ENCODE results near the gene KDM5C.
A peak's percentile ranks its signal among the peaks of the same experiment; 100 is the strongest.
"Not testable (repeated sequence)": the region's sequence is repeated elsewhere in the genome, so short reads cannot be mapped to it uniquely, and the experiment has no call there.

KDM5C gene

DNA sequence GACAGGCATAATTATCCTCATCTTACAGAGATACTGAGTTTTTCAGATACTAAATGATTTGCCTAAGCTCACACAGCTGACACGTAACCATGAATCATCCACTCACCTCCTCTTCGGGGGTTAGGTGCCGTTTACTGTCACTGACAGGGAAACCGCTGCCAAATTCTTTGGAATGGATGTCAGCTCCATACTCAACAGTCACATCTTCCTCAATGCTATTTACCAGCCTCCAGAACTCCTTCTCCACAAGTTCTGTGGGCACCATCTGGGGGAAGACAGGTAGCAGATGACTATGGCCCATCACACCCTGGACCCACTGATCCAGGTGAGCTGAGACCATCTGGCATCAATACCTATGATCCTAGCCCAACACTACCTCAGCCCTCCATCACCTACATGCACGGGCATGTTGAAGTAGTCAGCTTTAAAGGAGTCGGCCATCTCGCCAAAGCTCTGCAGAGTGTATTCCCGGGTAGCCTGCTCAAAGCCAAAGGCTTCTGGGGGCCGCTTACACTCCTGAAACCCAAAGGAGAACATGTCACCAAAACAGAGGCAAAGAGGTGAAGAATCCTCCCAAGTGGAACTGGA lies 13.5 kb downstream of the KDM5C start:
- Histone ChIP-seq H3K27ac (no peak overlapping the region), H3K4me3 (no peak overlapping the region)

DNA sequence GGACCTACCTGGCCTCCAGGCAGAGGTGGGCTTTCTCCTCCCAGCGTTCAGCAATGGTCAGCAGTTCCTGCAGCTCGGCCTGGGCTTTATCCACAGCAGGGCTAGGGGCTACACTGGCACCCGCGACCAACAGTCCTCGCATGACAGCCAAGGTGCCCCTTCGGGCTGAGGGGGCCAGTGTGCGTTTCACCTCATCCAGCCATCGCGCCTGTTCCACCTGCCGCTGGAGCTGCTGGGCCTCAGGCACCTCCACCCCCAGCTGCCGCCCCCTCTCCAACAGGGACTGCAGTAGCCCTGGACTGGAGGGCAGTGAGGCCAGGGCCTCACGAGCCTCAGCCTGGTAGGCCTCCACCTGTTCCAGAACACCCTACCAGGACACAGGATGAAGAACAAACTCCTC lies 28.3 kb downstream of the KDM5C start:
- H3K4me3 ChIP-seq = no peak overlapping the region
- H3K27ac ChIP-seq = no peak overlapping the region

DNA sequence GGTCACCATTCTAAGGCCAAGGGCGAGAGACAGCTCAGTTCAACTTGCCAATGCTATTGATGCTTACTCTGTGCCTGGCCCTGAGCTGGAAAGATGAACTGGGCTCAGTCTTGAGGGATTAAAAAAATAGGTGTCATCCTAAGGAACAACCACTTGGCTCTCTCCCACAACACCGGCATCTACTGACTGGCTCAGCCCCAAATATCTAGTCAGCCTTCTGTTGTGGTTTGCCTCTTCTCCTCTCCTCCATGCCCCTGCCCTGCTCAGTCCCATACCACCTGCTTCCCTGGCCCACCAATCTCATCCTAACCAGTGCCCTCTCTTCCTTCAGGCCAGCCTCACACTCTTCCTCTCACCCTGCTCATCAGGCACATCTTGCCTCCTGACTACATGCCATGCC lies 29.6 kb downstream of the KDM5C start:
- H3K4me3 ChIP-seq = no peak overlapping the region
- H3K27ac ChIP-seq = no peak overlapping the region

DNA sequence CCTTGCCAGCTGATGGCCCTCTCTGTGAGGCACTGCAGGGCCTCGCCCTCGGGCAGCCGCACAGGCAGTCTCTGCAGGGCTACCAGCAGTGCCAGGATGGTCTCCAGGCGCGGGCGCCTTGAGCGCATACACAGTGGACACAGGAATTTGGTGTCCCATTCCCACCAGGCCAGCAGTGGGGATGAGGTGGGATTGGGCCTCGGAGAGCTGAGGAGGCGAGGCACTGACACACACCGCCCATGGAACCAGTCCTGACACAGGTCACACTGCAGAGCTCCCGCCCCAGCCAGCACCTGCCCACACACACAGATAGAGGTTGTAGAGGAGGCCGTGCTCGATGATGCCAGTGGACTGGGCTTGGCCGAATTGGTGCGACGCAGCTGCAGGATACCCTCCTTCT lies 30.7 kb downstream of the KDM5C start:
- no peak overlapping the region for H3K4me3 ChIP-seq
- no peak overlapping the region for H3K27ac ChIP-seq

DNA sequence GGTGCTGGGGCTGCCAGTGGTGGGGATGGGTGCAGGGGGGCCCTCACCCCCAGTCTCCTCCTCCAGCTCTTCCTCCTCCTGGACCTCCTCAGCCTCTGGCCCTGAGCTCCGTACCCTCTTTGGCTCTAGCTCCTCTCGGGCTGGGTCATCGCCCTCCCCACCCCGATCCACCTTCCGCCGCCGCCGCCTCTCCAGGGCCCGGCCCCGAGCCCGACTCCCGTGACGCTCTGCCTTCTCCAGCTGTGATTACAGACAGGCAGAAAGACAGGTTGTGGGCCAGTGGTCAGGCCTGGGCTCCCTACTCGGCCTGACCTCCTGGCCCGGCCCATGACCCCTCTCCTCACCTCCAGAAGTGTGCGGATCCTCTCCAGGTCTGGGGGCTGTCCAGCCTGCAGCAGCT lies 31.9 kb downstream of the KDM5C start:
- no peak overlapping the region for H3K27ac ChIP-seq
- H3K4me3 ChIP-seq = no peak overlapping the region

DNA sequence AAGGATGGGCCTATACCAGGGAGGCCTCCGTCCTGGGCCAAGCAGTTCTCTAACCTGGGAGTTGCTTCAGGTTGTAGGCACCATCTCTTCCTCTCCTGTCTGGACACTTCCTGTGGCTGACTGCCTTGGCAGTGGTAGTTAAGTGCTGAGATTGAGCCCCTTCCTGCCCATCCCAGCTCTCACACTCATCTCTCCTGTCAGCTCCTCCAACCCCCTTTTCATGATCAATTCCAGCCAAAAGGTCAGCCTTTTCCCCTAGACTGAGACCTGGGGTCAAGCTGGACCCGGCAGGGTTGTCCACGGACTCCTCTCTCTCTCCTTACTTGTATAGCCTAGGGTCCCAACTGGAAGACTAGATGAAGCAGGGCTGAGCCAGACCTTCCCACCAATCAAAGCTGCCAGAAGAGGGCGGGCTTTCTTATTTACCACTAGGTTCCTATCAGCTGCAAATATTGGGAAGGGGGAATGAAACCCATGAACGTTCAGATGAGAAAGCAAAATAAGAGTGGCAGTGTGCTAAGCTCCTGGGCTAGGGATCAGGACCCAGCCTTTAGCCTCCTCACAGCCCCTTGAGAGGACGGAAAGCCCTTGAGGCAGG lies 34.5 kb downstream of the KDM5C start:
- no peak overlapping the region for H3K4me3 ChIP-seq
- H3K27ac ChIP-seq = no peak overlapping the region

DNA sequence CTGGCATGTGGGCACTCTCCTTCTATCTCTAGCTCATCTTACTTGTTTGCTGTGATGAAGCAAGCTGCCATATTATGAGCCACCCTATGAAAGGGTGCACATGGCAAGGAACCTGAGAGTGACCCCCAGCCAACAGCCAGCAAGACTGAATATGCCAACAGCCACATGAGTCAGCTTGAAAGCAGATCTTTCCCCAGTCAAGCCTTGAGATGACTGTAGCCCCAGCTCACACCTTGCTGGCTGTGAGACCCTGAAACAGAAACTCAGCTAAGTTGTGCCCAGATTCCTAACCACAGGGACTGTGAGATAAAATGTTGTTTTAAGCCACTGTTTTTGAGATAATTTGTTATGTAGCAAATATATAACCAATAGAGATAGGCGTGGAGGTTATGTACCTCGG lies 36.2 kb downstream of the KDM5C start:
- H3K27ac ChIP-seq = no peak overlapping the region
- no peak overlapping the region for H3K4me3 ChIP-seq

DNA sequence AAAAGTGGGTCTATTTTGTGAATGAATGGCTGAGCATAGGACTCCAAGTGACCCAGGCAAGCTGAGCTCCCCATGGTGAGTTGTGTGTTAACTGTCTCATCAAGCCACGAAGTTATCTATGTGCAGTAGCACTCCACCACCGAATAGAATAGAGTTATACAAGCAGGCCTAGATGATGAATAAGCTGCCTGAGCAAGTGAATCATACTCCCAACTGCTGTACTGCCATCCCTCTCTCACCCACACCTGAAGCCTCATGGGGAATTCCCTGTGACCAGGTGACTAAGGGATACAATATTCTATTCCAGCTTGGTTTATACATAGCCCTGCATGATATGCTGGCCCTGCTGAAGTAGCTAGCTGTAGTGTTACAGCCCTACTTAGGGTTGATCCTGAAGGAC lies 38.7 kb downstream of the KDM5C start:
- Histone ChIP-seq H3K27ac (no peak overlapping the region), H3K4me3 (no peak overlapping the region)

DNA sequence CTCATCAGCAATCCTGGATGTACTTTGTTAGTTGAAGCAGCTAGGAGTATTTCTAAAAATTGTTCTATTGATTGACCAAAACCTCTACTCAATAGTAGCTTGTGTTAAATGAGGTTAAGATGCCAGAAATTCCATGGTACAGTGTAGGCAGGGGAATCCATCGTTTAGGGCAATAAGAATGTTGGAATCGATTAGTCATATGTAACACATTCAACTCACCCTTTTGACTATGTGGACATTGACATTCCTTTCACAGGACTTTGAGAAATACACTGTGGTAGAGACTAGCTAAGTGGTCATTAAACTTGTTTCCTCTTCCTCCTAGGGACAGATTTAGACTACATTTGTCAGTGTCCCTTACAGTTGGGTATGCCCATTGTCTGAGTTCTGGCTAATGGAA lies 40.2 kb downstream of the KDM5C start:
- no peak overlapping the region for H3K4me3 ChIP-seq
- H3K27ac ChIP-seq = no peak overlapping the region

DNA sequence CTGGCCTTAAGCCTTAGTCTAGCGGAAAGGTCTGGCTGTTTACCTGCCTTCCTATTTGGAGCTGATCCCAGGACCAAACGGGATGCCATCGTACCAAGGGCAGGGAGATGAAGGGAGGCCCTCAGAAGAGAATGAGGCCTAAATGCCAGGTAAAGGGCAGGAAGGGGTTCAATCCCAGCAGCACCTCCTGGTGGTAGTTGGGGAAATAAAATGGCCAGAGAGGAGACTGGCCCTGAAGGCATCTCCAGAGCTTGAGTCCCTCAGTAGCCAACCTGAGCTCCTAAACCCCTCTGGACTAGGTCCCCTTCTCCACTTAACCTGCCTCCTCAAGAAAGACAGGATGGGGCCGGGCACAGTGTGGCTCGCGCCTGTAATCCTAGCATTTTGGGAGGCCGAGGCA lies 53.7 kb downstream of the KDM5C start:
- Histone ChIP-seq H3K27ac (no peak overlapping the region), H3K4me3 (no peak overlapping the region)

DNA sequence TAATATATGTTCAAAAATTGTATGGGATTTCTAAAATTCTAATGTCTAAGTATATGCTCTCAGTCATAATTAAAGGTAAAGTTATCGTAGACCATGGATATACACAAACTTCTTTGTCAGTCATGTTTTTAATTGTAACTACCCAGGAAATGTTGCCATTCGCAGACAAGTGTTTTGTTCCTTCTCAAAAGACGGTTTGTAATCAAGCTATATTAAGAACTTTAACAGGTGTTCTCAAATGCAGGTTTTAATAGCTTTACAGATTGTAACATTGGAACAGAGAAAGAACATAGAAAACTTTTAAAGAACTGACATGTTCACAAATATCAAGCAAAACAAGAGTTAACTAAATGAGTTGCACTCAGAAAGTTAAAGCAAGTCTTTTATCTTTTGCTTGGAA lies 58.9 kb downstream of the KDM5C start:
- Histone ChIP-seq H3K4me3 (no peak overlapping the region), H3K27ac (no peak overlapping the region)

DNA sequence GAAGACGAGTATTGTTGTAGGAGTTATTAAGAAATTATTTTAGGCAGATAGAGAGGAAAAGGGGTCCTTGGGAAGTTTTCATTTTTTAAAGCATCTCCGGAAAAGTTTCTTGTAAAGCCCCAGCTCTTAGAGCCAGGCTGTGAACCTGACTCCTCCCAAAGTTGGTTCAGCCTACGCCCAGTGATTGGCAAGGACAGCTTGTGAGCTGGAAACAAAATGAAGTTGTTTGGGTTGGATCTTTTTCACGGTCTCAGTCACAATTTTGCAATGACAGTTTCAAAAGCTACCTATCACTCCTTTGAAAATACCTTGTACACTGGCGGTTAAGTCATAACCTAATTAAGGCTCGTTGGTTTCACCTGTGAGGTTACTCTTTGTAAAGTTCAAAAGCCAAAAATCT lies 60.4 kb downstream of the KDM5C start:
- not testable (repeated sequence) for H3K4me3 ChIP-seq, H3K27ac ChIP-seq

DNA sequence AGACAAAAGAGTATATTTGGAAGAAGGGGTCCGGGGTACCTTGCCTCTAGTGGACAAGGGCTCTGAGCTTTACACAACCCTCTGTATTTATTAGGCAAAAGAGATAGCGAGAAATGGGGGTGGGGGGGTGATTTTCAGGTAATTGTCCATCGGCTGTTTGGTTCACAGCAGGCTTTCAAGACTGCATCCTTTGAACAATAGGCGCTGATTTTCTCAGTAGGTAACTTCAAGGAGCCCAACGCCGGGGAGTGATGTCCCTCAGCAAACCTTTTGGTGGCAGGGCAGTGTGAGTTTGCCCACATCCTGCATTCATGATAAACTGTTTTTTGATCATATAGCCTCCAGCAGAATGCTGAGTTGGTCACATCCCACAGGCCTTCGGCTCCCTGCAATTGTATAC lies 61.6 kb downstream of the KDM5C start:
- H3K4me3 ChIP-seq = no peak overlapping the region
- no peak overlapping the region for H3K27ac ChIP-seq

DNA sequence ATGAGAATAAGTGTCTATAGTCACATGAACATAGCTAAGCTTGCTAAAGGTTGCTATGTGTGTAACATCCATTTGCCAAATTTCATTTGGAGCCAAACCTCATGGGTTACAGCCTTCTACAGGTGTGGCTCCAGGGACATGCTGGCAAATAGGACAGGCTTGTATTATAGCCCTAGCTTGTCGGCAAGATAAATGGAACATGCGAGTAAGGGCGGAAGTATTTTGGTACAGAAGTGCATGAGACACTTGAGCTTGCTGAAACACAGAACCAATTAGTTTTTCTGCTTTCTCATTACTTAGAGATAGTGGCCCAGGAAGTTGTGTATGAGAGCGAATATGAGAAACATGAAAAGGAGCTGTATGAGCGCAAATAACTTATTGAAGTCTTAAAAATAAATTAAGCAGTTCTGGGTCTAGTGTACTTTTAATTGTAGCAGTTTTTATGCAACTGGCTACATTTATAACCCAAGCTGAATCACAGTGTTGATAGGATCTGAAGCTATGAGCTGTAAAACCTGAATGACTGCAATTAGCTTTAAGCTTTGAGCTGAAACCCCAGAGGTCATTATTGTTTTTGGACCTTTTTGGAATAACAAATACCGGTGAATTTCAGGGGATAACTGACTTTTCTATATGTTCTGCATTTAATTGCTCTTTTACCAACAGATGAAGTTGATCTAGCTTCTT lies 64.6 kb downstream of the KDM5C start:
- H3K4me3 ChIP-seq = no peak overlapping the region
- peak overlapping the region in 4 of 21 experiments; percentile 17 to 32 (median 26) for H3K27ac ChIP-seq

DNA sequence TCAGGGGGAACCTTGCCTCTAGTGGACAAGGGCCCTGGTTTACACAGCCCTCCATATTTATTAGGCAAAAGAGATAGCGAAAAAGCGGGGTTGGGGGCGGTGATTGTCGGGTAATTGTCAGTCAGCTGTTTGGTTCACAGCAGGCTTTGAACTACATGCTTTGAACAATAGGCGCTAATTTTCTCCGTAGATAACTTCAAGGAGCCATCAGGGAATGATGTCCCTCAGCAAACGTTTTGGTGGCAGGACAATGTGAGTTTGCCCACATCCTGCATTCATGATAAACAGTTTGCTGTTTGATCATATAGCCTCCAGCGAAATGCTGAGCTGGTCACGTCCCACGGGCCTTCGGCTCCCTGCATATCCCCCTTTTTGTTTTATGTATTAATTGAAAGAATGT lies 65.8 kb downstream of the KDM5C start:
- no peak overlapping the region for H3K4me3 ChIP-seq
- peak overlapping the region in 2 of 21 experiments; percentile 17 to 26 for H3K27ac ChIP-seq

DNA sequence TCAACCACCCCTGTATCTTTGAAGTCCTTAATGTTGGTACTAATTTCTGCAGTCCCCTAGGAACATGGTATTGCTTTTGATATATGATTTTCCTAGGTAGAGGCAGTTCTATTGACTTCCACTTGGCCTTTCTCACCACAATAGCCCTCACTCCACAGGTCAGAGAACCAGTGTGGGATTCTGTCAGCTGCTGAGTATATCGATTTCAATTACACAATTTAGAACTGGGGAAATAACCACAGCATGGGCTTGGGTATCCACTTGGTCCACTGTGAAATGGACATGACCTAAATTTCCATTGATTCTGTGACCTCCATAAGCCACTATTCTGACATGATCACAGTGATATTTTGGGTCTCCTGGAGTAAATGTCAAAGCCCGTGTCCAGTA lies 68.8 kb downstream of the KDM5C start:
- Histone ChIP-seq H3K27ac (no peak overlapping the region), H3K4me3 (no peak overlapping the region)

DNA sequence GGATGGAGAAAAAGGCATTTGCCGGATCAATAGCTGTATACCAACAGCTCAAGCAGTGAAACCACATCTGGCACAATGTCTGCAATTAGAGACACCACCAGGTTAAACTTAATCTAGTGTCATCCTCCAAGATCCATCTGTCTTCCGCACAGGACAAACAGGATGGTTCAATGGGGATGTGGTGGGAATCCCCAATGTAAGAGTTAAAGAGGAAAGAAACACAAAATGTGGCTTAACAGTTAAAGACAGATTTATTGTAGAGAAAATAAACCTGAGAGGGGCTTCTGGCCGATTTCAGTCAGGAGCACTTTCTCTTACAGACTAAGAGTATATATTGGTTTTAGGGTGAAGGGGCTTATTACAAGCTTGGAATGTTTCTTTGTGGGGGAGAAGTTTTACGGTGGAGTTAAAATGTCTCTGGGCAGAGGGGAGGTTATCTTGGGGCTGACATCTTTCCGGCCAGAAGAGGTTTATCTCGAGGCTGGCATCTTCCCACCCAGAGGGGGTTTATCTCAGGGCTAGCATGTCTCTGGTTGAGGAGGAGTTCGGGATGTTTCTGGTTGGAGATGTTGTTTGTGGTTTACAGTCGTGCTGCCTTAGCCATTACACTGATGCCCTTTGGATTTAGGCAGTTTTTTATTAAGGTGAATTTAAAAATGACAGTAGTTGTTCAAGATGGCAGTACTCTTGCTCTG lies 69.3 kb downstream of the KDM5C start:
- Histone ChIP-seq H3K27ac (no peak overlapping the region), H3K4me3 (no peak overlapping the region)

DNA sequence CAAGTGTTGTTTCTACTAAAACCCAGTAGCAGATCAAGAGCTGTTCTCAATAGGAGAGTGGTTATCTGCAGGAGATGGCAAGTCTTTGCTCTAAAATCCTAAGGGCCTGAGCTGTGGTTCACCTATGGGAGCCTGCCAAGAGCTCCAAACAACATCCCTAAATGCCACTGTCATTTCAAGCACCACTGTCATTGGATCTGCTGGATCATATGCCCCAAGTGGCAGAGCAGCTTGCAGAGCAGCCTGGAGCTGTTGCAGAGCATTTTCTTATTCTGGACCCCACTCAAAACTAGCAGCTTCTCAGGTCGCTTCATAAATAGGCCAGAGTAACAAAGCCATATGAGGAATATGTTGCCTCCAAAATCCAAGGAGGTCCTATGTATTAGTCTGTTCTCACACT lies 71.4 kb downstream of the KDM5C start:
- Histone ChIP-seq H3K4me3 (no peak overlapping the region), H3K27ac (no peak overlapping the region)

All from skin epidermis (tissue), 12 donors.